Osteoblast (primary cell): ENCODE results near the gene HCAR3. TPM values are rescaled to one million over a fixed set of nuclear protein-coding genes. Genes with fewer than 3 reads are reported as not detected.

Source experiments
- DNase-seq: peaks from one replicate; pipeline ENCODE4 v3.0.0; 2011; ENCODE audit warnings: low spot score, mixed read lengths; ENCODE audit not compliant: insufficient read length; ENCODE audit errors: missing footprints
- H2AFZ ChIP-seq: 2 replicates; pipeline ENCODE4 v1.6.0; 2011; ENCODE audit warnings: mild to moderate bottlenecking, low read length
- H3K27ac ChIP-seq: 2 replicates; pipeline ENCODE4 v1.5.1; 2011; ENCODE audit warnings: mild to moderate bottlenecking, low read depth, low read length, moderate library complexity
- H3K27me3 ChIP-seq: 2 replicates; pipeline ENCODE4 v1.6.0; 2012; ENCODE audit warnings: mild to moderate bottlenecking, control low read depth, inconsistent platforms, low read length, moderate library complexity; ENCODE audit not compliant: insufficient read depth
- H3K36me3 ChIP-seq: 2 replicates; pipeline ENCODE4 v1.5.1; 2011; ENCODE audit warnings: mild to moderate bottlenecking, low read length, control low read depth, moderate library complexity; ENCODE audit not compliant: insufficient read depth
- H3K4me1 ChIP-seq: 2 replicates; pipeline ENCODE4 v1.5.1; 2011; ENCODE audit warnings: mild to moderate bottlenecking, low read length, control low read depth, moderate library complexity; ENCODE audit not compliant: insufficient read depth
- H3K4me2 ChIP-seq: 2 replicates; pipeline ENCODE4 v1.6.0; 2011; ENCODE audit warnings: mild to moderate bottlenecking, low read length; ENCODE audit not compliant: insufficient read depth
- H3K4me3 ChIP-seq: fragments of 200-600 bp; sonication (generic); 3 replicates; pipeline ENCODE4 v1.5.1; 2012; ENCODE audit warnings: mild to moderate bottlenecking, low read length, inconsistent platforms; ENCODE audit not compliant: insufficient read depth
- H3K79me2 ChIP-seq: 2 replicates; pipeline ENCODE4 v1.6.0; 2012; ENCODE audit warnings: mild to moderate bottlenecking, low read length, control low read depth, inconsistent platforms; ENCODE audit not compliant: insufficient read depth
- H3K9me3 ChIP-seq: 2 replicates; pipeline ENCODE4 v1.5.1; 2011; ENCODE audit warnings: low read depth, low read length, control low read depth
- H4K20me1 ChIP-seq: 2 replicates; pipeline ENCODE4 v1.6.0; 2012; ENCODE audit warnings: mild to moderate bottlenecking, low read length, control low read depth; ENCODE audit not compliant: insufficient read depth
- CTCF ChIP-seq: IDR thresholded peaks from 2 replicates; pipeline ENCODE4 v1.5.1; 2011; ENCODE audit warnings: mild to moderate bottlenecking, low read depth, low read length, moderate library complexity; ENCODE audit errors: extremely low read depth
- total RNA-seq: library from RNA; depleted of rRNA; stranded (reverse); fragments of >200 nt; gene quantifications from 2 replicates; pipeline ENCODE4 v1.2.3, GENCODE V29; 2012

Gene HCAR3
- total RNA-seq, 1 donor: not detected

GRCh38 chr12:122726080-122726558, 9.5 kb upstream of the HCAR3 start:
- no peak overlapping the region for H3K4me2 ChIP-seq
- H3K79me2 ChIP-seq: no peaks in the 10 kb centered on the region
- peaks cover 9% of the 10 kb centered on the region for H3K4me1 ChIP-seq
- H3K27ac ChIP-seq: no peak overlapping the region
- TF ChIP-seq CTCF: no peak
- H3K4me3 ChIP-seq: no peak overlapping the region
- H4K20me1 ChIP-seq: no peaks in the 10 kb centered on the region
- no peak overlapping the region for H2AFZ ChIP-seq
- H3K9me3 ChIP-seq: no peaks in the 10 kb centered on the region
- H3K27me3 ChIP-seq: no peaks in the 10 kb centered on the region
- H3K36me3 ChIP-seq: no peaks in the 10 kb centered on the region
- no peak for DNase-seq

GRCh38 chr12:122725452-122726079, 9.0 kb upstream of the HCAR3 start:
- Histone ChIP-seq H3K27ac (no peak overlapping the region), H3K27me3 (no peaks in the 10 kb centered on the region), H3K36me3 (no peaks in the 10 kb centered on the region), H3K4me3 (no peak overlapping the region), H4K20me1 (no peaks in the 10 kb centered on the region), H3K9me3 (no peaks in the 10 kb centered on the region), H3K79me2 (no peaks in the 10 kb centered on the region), H3K4me2 (no peak overlapping the region), H3K4me1 (peaks cover 6% of the 10 kb centered on the region), H2AFZ (no peak overlapping the region)
- no peak for DNase-seq
- TF ChIP-seq CTCF: no peak

GRCh38 chr12:122724641-122725243, 8.1 kb upstream of the HCAR3 start:
- DNase-seq: no peak
- Histone ChIP-seq H3K27me3 (no peaks in the 10 kb centered on the region), H3K27ac (no peak overlapping the region), H4K20me1 (no peaks in the 10 kb centered on the region), H3K36me3 (no peaks in the 10 kb centered on the region), H3K4me3 (no peak overlapping the region), H3K4me1 (peaks cover 4% of the 10 kb centered on the region), H3K4me2 (no peak overlapping the region), H3K9me3 (no peaks in the 10 kb centered on the region), H2AFZ (no peak overlapping the region), H3K79me2 (no peaks in the 10 kb centered on the region)
- TF ChIP-seq CTCF: no peak

- Histone ChIP-seq H3K27me3 (no peaks in the 10 kb centered on the region), H3K4me2 (no peak overlapping the region), H3K79me2 (no peaks in the 10 kb centered on the region), H3K4me1 (peaks cover 4% of the 10 kb centered on the region), H2AFZ (no peak overlapping the region), H3K36me3 (no peaks in the 10 kb centered on the region), H3K4me3 (no peak overlapping the region), H3K9me3 (no peaks in the 10 kb centered on the region), H4K20me1 (no peaks in the 10 kb centered on the region), H3K27ac (no peak overlapping the region)
- no peak for DNase-seq
- TF ChIP-seq CTCF: no peak
These were observed 5.8 kb upstream of the HCAR3 start for GRCh38 chr12:122722387-122722786.
